Adrenal gland (tissue), 12 donors: ENCODE data around the gene HMCN2. TPM values are rescaled to one million over a fixed set of nuclear protein-coding genes. Genes with fewer than 3 reads are reported as not detected.

ENCODE experiments used
- DNase-seq, 7 donors: peaks; one replicate each; pipeline ENCODE4 v3.0.0-alpha.2; 2019 to 2020
- H3K27ac ChIP-seq, 5 donors: fragments of 200-600 bp; sonication (generic) in 4 of 5; 1 replicate in 3 of 5; 2 replicates in 2 of 5; pipeline versions ENCODE4 v1.5.1 to v1.8.0; 2016 to 2020; ENCODE audit warnings: mild to moderate bottlenecking in 1 of 5
- H3K27me3 ChIP-seq: fragments of 200-600 bp; 2 replicates; pipeline ENCODE4 v1.8.0; 2021
- H3K36me3 ChIP-seq, 2 donors: fragments of 200-600 bp; replicated peaks in 1 of 2; 1 replicate in 1 of 2; 2 replicates in 1 of 2; pipeline versions ENCODE4 v1.5.1 to v1.8.0; 2018 to 2022
- H3K4me1 ChIP-seq, 2 donors: fragments of 200-600 bp; replicated peaks in 1 of 2; 1 replicate in 1 of 2; 2 replicates in 1 of 2; pipeline versions ENCODE4 v1.5.1 to v1.8.0; 2018 to 2021
- H3K4me3 ChIP-seq, 4 donors: fragments of 200-600 bp; sonication (generic) in 3 of 4; one replicate each; pipeline ENCODE4 v1.5.1; 2016 to 2018
- H3K9me3 ChIP-seq, 3 donors: fragments of 200-600 bp; sonication (generic) in 1 of 3; replicated peaks in 1 of 3; 1 replicate in 2 of 3; 2 replicates in 1 of 3; pipeline versions ENCODE4 v1.5.1 to v1.8.0; 2016 to 2021
- CTCF ChIP-seq, 6 experiments: fragments of 450-650 bp in 4 of 6; fragments of 200-600 bp in 2 of 6; sonication (generic) in 1 of 6; IDR thresholded peaks; 1 replicate in 5 of 6; 2 replicates in 1 of 6; pipeline versions ENCODE4 v1.5.1 to v1.8.0; 2016 to 2021; ENCODE audit warnings: antibody characterized with exemption in 6 of 6, mild to moderate bottlenecking in 2 of 6, moderate library complexity in 1 of 6
- POLR2A ChIP-seq, 2 donors: fragments of 450-650 bp; IDR thresholded peaks; one replicate each; pipeline ENCODE4 v1.6.1; 2017; ENCODE audit warnings: antibody characterized with exemption in 2 of 2, mild to moderate bottlenecking in 2 of 2, moderate library complexity in 1 of 2
- WGBS, 4 donors: extraction: QIAGEN DNeasy Blood & Tissue Kit in 2 of 4; methylation state at CpG; one replicate each; pipeline versions ENCODE4 v1.1.5 to v1.1.7; 2013 to 2017; 5-methylcytosine and 5-hydroxymethylcytosine counted together
- intact Hi-C, 2 donors: fragments of 100-400 bp; cut with DNase I; formaldehyde crosslinking; loops; one replicate each; pipeline versions ENCODE4 v1.14.1 to v1.15.0; 2022 to 2023
- polyA plus RNA-seq, 3 donors: library from polyadenylated mRNA; stranded (reverse); fragments of 200-250 nt in 2 of 3; fragments of 350-450 nt in 1 of 3; fragmentation: Illumina TruSeq in 1 of 3; extraction: RNeasy Lipid Tissue Mini Kit (QIAGEN cat#74804) in 1 of 3; gene quantifications; one replicate each; pipeline ENCODE4 v1.2.3, GENCODE V29; 2013 to 2014
- total RNA-seq, 9 donors: library from RNA; depleted of rRNA in 4 of 9; stranded (reverse); fragments of >200 nt in 4 of 9; fragments of 120-200 nt in 1 of 9; fragmentation: NEBNext Ultra II Directional in 1 of 9; extraction: Animal tissue kit (Norgen Biotek cat#: 25700) in 1 of 9; gene quantifications; one replicate each; pipeline versions ENCODE4 v1.1.0 to v1.2.4, GENCODE V29; 2013 to 2023
- donor health status: healthy with polysubstance abuse.
- donor health status: Bipolar disorder and iron deficiency.
- donor health status: DM: yes; HTN: yes; CAD: no.
- donor health status: DM: no; HTN: no; CAD: no.
- donor health status: DM: no; HTN: no; CAD: no.
- donor health status: DM: yes; HTN: yes; CAD: no.

The HMCN2 gene
- total and polyA plus RNA-seq, 12 donors, result 0.05 to 25.8 (median 0.42) TPM; not detected in 1

DNA sequence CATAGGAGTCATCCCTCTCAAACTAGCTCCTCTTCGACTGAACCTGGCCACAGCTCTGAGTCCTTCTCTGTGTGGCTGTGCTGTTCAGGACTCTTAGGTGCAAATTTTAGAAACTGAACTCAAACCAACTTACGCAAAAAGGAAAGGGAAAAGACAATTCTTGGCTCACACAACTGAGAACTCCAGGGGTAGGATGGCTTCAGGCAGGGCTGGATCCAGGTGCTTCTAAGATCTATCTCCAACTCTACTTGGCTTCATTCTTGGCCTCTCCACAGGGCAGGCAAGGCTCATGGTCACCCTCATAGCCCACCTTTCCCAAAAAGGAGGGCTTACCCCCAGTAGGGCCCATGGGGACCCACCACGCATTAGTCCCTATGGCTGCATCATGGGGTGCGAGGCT lies 187.3 kb downstream of the HMCN2 start:
- Histone ChIP-seq H3K27me3 (no peaks in the 10 kb centered on the region), H3K4me1 (peaks cover 36 to 42% of the 10 kb centered on the region in 2 donors), H3K9me3 (no peaks in the 10 kb centered on the region), H3K36me3 (no peaks in the 10 kb centered on the region), H3K27ac (peak overlapping the region in 3 of 5 donors; percentile 78 to 88 (median 85)), H3K4me3 (no peak overlapping the region)
- DNase-seq, result no peak
- TF ChIP-seq CTCF (IDR thresholded peaks at IDR 0.05), result no peak
- intact Hi-C loops, result no loop called here
- WGBS, 4 donors, result 90 to 98% (median 94%) methylated on average over 3 to 4 of the region's 4 CpGs

DNA sequence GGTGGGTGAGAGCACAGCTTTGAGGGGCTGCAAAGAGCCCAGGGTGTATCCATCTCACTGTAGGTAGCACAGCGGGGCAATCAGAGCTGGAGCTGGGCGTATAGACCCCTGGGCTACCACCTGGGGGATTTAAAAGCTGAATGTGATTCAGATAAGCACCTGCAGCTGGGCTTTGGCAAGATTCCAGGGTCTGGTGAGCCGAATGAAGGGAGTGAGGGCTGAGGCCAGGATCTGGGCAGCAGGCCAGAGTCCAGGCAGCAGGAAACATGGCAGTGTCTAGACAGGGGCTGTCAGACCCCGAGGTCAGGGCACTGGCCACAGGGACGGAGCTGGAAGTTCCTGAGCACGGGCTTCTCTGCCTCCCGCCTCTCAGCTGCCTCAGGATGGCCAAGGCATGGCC lies 187.9 kb downstream of the HMCN2 start:
- WGBS, 4 donors, result 17 to 34% (median 30%) methylated on average over 5 to 7 of the region's 7 CpGs
- intact Hi-C loops, result no loop called here
- Histone ChIP-seq H3K4me1 (peaks cover 35 to 38% of the 10 kb centered on the region in 2 donors), H3K36me3 (no peaks in the 10 kb centered on the region), H3K27me3 (no peaks in the 10 kb centered on the region), H3K27ac (peak overlapping the region in 2 of 5 donors; percentile 85 to 88), H3K4me3 (no peak overlapping the region), H3K9me3 (no peaks in the 10 kb centered on the region)
- TF ChIP-seq POLR2A (IDR thresholded peaks at IDR 0.05), result no peak
- DNase-seq, result peak; percentile 78 to 93 (median 89)

GRCh38 chr9:130454096-130454811 lies 188.7 kb downstream of the HMCN2 start:
- Histone ChIP-seq H3K27ac (peak overlapping the region in 1 of 5 donors; percentile 88), H3K4me3 (no peak overlapping the region), H3K9me3 (no peaks in the 10 kb centered on the region), H3K4me1 (peaks cover 35 to 38% of the 10 kb centered on the region in 2 donors), H3K27me3 (no peaks in the 10 kb centered on the region), H3K36me3 (no peaks in the 10 kb centered on the region)
- intact Hi-C loops, result loop anchor here in 1 of 2 donors (2.0 kb wide), 1 partner anchor 235 kb away; no protein-coding TSS in a partner anchor
- 91 to 93% (median 92%) methylated on average over 9 to 10 of the region's 10 CpGs for WGBS, 4 donors
- TF ChIP-seq POLR2A (IDR thresholded peaks at IDR 0.05) (no peak), CTCF (IDR thresholded peaks at IDR 0.05) (no peak)
- no peak for DNase-seq

GRCh38 chr9:130454812-130455325 lies 189.3 kb downstream of the HMCN2 start:
- H3K4me3 ChIP-seq, result no peak overlapping the region
- no peak for DNase-seq
- peaks cover 35 to 37% of the 10 kb centered on the region in 2 donors for H3K4me1 ChIP-seq
- H3K27ac ChIP-seq, result no peak overlapping the region
- TF ChIP-seq POLR2A (IDR thresholded peaks at IDR 0.05), result no peak
- TF ChIP-seq CTCF (IDR thresholded peaks at IDR 0.05), result no peak
- no peaks in the 10 kb centered on the region for H3K27me3 ChIP-seq
- intact Hi-C loops, result loop anchor here in 1 of 2 donors (2.0 kb wide), 1 partner anchor 234 kb away; no protein-coding TSS in a partner anchor
- H3K9me3 ChIP-seq, result no peaks in the 10 kb centered on the region
- no peaks in the 10 kb centered on the region for H3K36me3 ChIP-seq
- 28 to 68% (median 32%) methylated on average over 3 of the region's 3 CpGs for WGBS, 4 donors
